ENCODE measurements around the gene CCDC80.
"Not testable (repeated sequence)": the region's sequence is repeated elsewhere in the genome, so short reads cannot be mapped to it uniquely, and the experiment has no call there.

CCDC80 gene

GRCh38 chr3:112665009-112665408 lies 24.1 kb upstream of the CCDC80 start:
- DNase-seq, result not testable (repeated sequence)

GRCh38 chr3:112656043-112656442 lies 15.1 kb upstream of the CCDC80 start:
- no peak for DNase-seq

- no peak for DNase-seq
Observed at GRCh38 chr3:112654979-112655378, 14.0 kb upstream of the CCDC80 start.

GRCh38 chr3:112654492-112654891 lies 13.5 kb upstream of the CCDC80 start:
- no peak for DNase-seq

- no peak for DNase-seq
Observed at GRCh38 chr3:112653881-112654300, 12.9 kb upstream of the CCDC80 start.

- no peak for DNase-seq
Observed at GRCh38 chr3:112653209-112653871, 12.4 kb upstream of the CCDC80 start.

GRCh38 chr3:112651516-112651915 lies 10.6 kb upstream of the CCDC80 start:
- DNase-seq, result no peak

- DNase-seq, result no peak
Observed at GRCh38 chr3:112651071-112651470, 10.1 kb upstream of the CCDC80 start.

GRCh38 chr3:112650482-112650881 lies 9.5 kb upstream of the CCDC80 start:
- no peak for DNase-seq

- no peak for DNase-seq
Observed at GRCh38 chr3:112649478-112649735, 8.5 kb upstream of the CCDC80 start.

GRCh38 chr3:112647122-112647521 lies 6.2 kb upstream of the CCDC80 start:
- no peak for DNase-seq

- DNase-seq, result no peak
Observed at GRCh38 chr3:112646623-112647022, 5.7 kb upstream of the CCDC80 start.

GRCh38 chr3:112644453-112644852 lies 3.5 kb upstream of the CCDC80 start:
- DNase-seq, result no peak

GRCh38 chr3:112643621-112644240 lies 2.8 kb upstream of the CCDC80 start:
- DNase-seq, result no peak

GRCh38 chr3:112642912-112643506 lies 2.1 kb upstream of the CCDC80 start:
- DNase-seq, result peak; percentile 70

GRCh38 chr3:112640276-112640929 lies 540 bp downstream of the CCDC80 start:
- no peak for DNase-seq

GRCh38 chr3:112639455-112640225 lies 1.3 kb downstream of the CCDC80 start:
- no peak for DNase-seq

- DNase-seq, result no peak
Observed at GRCh38 chr3:112638327-112639020, 2.5 kb downstream of the CCDC80 start.

- no peak for DNase-seq
Observed at GRCh38 chr3:112637700-112638099, 3.2 kb downstream of the CCDC80 start.

- no peak for DNase-seq
Observed at GRCh38 chr3:112635674-112636073, 5.3 kb downstream of the CCDC80 start.

- DNase-seq, result no peak
Observed at GRCh38 chr3:112634786-112635541, 6.0 kb downstream of the CCDC80 start.

- no peak for DNase-seq
Observed at GRCh38 chr3:112633757-112634156, 7.2 kb downstream of the CCDC80 start.
